Endothelial cell of umbilical vein (primary cell): Measurements from ENCODE around the gene MRC2. TPM values are rescaled to one million over a fixed set of nuclear protein-coding genes. Genes with fewer than 3 reads are reported as not detected.
"Not testable (repeated sequence)": the region's sequence is repeated elsewhere in the genome, so short reads cannot be mapped to it uniquely, and the experiment has no call there.

Experiments
- BruUV-seq: library from RNA; stranded (reverse); fragments of 400-500 nt; replicated peaks from 2 replicates; lab custom pipeline; 2021; lab: Mats Ljungman, UMichigan
- CTCF ChIA-PET: fragments of 300-600, 350-600 bp; sonication (Branson Sonifier 250); formaldehyde crosslinking; loops from one replicate; lab custom pipeline; 2021; ENCODE audit warnings: antibody characterized with exemption, inconsistent platforms; lab: Charles Lee
- POLR2A ChIA-PET: fragments of 300-600, 350-600 bp; sonication (Branson Sonifier 250); formaldehyde crosslinking; loops from one replicate; lab custom pipeline; 2021; ENCODE audit warnings: antibody characterized with exemption, inconsistent platforms; lab: Charles Lee
- DNase-seq: peaks from one replicate; pipeline ENCODE4 v3.0.0-alpha.2; 2011; ENCODE audit warnings: low read depth, low spot score
- FAIRE-seq: peaks from 2 replicates; lab custom pipeline; 2011; peaks lifted over from hg19 to GRCh38; lab: Jason Lieb, UNC
- H2AFZ ChIP-seq: 2 replicates; pipeline ENCODE4 v1.6.0; 2012; ENCODE audit warnings: low read depth, low read length, control low read depth, inconsistent platforms
- H3K27ac ChIP-seq: 2 replicates; pipeline ENCODE4 v1.5.1; 2011; ENCODE audit warnings: low read depth, mild to moderate bottlenecking, control low read depth, low read length, moderate library complexity; ENCODE audit not compliant: insufficient read depth
- H3K27me3 ChIP-seq, 2 experiments: 2 replicates each; pipeline versions ENCODE4 v1.6.0 to v1.6.1; 2011; ENCODE audit warnings: low read length in 2 of 2, mixed read lengths in 1 of 2; ENCODE audit not compliant: control insufficient read depth in 2 of 2, insufficient read depth in 2 of 2
- H3K36me3 ChIP-seq, 2 experiments: 2 replicates in 1 of 2; 3 replicates in 1 of 2; pipeline ENCODE4 v1.5.1; 2011; ENCODE audit warnings: low read length in 2 of 2, mild to moderate bottlenecking in 1 of 2, moderate library complexity in 1 of 2; ENCODE audit not compliant: control insufficient read depth in 2 of 2, insufficient read depth in 2 of 2; ENCODE audit errors: extremely low read depth in 1 of 2
- H3K4me1 ChIP-seq: 3 replicates; pipeline ENCODE4 v1.5.1; 2011; ENCODE audit warnings: mild to moderate bottlenecking, low read length; ENCODE audit not compliant: control insufficient read depth, insufficient read depth; ENCODE audit errors: extremely low read depth
- H3K4me2 ChIP-seq: 2 replicates; pipeline ENCODE4 v1.6.1; 2011; ENCODE audit warnings: low read length, control low read depth, mixed read lengths; ENCODE audit not compliant: insufficient read depth
- H3K4me3 ChIP-seq, 3 experiments: fragments of 200-600 bp in 1 of 3; sonication (generic), shearing (Covaris generic) in 1 of 3; replicated peaks in 1 of 3; 2 replicates each; pipeline ENCODE4 v1.5.1; 2011 to 2016; ENCODE audit warnings: control low read depth in 3 of 3, low read length in 3 of 3, mild to moderate bottlenecking in 2 of 3, inconsistent platforms in 1 of 3, low read depth in 1 of 3, moderate library complexity in 1 of 3; ENCODE audit not compliant: insufficient read depth in 1 of 3
- H3K79me2 ChIP-seq: 2 replicates; pipeline ENCODE4 v1.6.0; 2012; ENCODE audit warnings: low read length, inconsistent platforms; ENCODE audit not compliant: control insufficient read depth, insufficient read depth
- H3K9ac ChIP-seq: replicated peaks from 2 replicates; pipeline ENCODE3; 2011; ENCODE audit warnings: low read length, control low read depth; ENCODE audit not compliant: insufficient read depth; ENCODE audit errors: extremely low read depth
- H3K9me1 ChIP-seq: replicated peaks from 3 replicates; pipeline ENCODE4 v1.6.0; 2011; ENCODE audit warnings: mild to moderate bottlenecking, low read length; ENCODE audit not compliant: control insufficient read depth, insufficient read depth; ENCODE audit errors: extremely low read depth
- H3K9me3 ChIP-seq: replicated peaks from 2 replicates; pipeline ENCODE4 v1.5.1; 2012; ENCODE audit warnings: low read length, inconsistent platforms; ENCODE audit not compliant: control insufficient read depth, insufficient read depth
- H4K20me1 ChIP-seq: replicated peaks from 2 replicates; pipeline ENCODE3; 2011; ENCODE audit warnings: mild to moderate bottlenecking, low read length; ENCODE audit not compliant: control insufficient read depth, insufficient read depth; ENCODE audit errors: extremely low read depth
- CTCF ChIP-seq, 2 donors: IDR thresholded peaks; 1 replicate in 1 of 2; 2 replicates in 1 of 2; pipeline ENCODE4 v1.5.1; 2011; ENCODE audit warnings: low read length in 2 of 2, mild to moderate bottlenecking in 2 of 2, moderate library complexity in 2 of 2, control low read depth in 1 of 2, inconsistent platforms in 1 of 2, low read depth in 1 of 2; ENCODE audit not compliant: insufficient read depth in 1 of 2; ENCODE audit errors: extremely low read depth in 1 of 2
- EZH2 ChIP-seq: IDR thresholded peaks from 2 replicates; pipeline ENCODE4 v1.6.1; 2012; ENCODE audit warnings: borderline replicate concordance, low read depth, mild to moderate bottlenecking, moderate library complexity, low read length, inconsistent platforms; ENCODE audit not compliant: severe bottlenecking
- FOS ChIP-seq: IDR thresholded peaks from 2 replicates; pipeline ENCODE4 v1.6.1; 2011; ENCODE audit warnings: mild to moderate bottlenecking, low read length, moderate library complexity, borderline replicate concordance; ENCODE audit not compliant: insufficient read depth
- GATA2 ChIP-seq: IDR thresholded peaks from 2 replicates; pipeline ENCODE4 v1.7.0; 2011; ENCODE audit warnings: low read depth, mild to moderate bottlenecking, moderate library complexity, mixed read lengths, low read length; ENCODE audit not compliant: insufficient read length, insufficient read depth
- JUN ChIP-seq: IDR thresholded peaks from 2 replicates; pipeline ENCODE4 v1.6.1; 2011; ENCODE audit warnings: borderline replicate concordance, low read depth; ENCODE audit not compliant: insufficient read length, insufficient read depth
- MAX ChIP-seq: IDR thresholded peaks from 2 replicates; pipeline ENCODE4 v1.6.1; 2011; ENCODE audit not compliant: insufficient read depth, insufficient read length
- MYC ChIP-seq: IDR thresholded peaks from one replicate; pipeline ENCODE4 v1.6.1; 2011; ENCODE audit warnings: mild to moderate bottlenecking, low read depth, low read length
- POLR2A ChIP-seq: IDR thresholded peaks from 2 replicates; pipeline ENCODE4 v1.6.1; 2012; ENCODE audit warnings: low read depth, mild to moderate bottlenecking, control low read depth, low read length
- POLR2AphosphoS5 ChIP-seq: IDR thresholded peaks from 2 replicates; pipeline ENCODE4 v1.6.1; 2012; ENCODE audit warnings: low read depth, mild to moderate bottlenecking, control low read depth, low read length, moderate library complexity; ENCODE audit not compliant: insufficient read depth
- dilution Hi-C: fragments of 300-500 bp; cut with MboI; formaldehyde crosslinking; loops from one replicate; pipeline ENCODE4 v1.15.0; 2019; ENCODE audit warnings: low sequenced_read_pairs; ENCODE audit not compliant: extremely low pct_ligation_motif_present
- intact Hi-C: fragments of 100-400 bp; cut with micrococcal nuclease; formaldehyde crosslinking; loops from one replicate; pipeline ENCODE4 v1.10.0; 2022
- polyA plus RNA-seq, 4 experiments: library from polyadenylated mRNA; depleted of rRNA in 3 of 4; stranded (reverse) in 3 of 4; unstranded in 1 of 4; fragments of >200 nt; gene quantifications; 2 replicates each; pipeline versions ENCODE4 v1.2.1 to v1.2.3, GENCODE V29; 2011 to 2012; ENCODE audit warnings: missing spikeins in 1 of 4
- total RNA-seq: library from RNA; stranded (reverse); gene quantifications from 2 replicates; pipeline ENCODE4 v1.2.3, GENCODE V29; 2021

MRC2 gene
- total and polyA plus RNA-seq, 2 donors (not counting 3 experiments of a cell fraction or from before 2014, with no cell fraction given), result 30.6 to 52.7 TPM

- TF ChIP-seq GATA2, result no peak
- TF ChIP-seq FOS, result no peak
- no peak for TF ChIP-seq EZH2
- TF ChIP-seq MYC, result no peak
- no peak for TF ChIP-seq POLR2A
- TF ChIP-seq CTCF (IDR thresholded peaks at IDR 0.05; ENCODE audit: extremely low read depth in 1 of 2, insufficient read depth in 1 of 2, low read depth in 1 of 2, low read length in 2 of 2), result no peak
- TF ChIP-seq MAX, result no peak
- no peak for TF ChIP-seq JUN
- no peak for TF ChIP-seq POLR2AphosphoS5
- Histone ChIP-seq H3K27ac (peak overlapping the region; percentile 83), H3K4me2 (peak overlapping the region; percentile 49), H3K4me1 (peaks cover 18% of the 10 kb centered on the region), H3K79me2 (no peaks in the 10 kb centered on the region), H3K36me3 (no peaks in the 10 kb centered on the region), H2AFZ (peak overlapping the region; percentile 75), H3K9me3 (no peaks in the 10 kb centered on the region), H3K27me3 (no peaks in the 10 kb centered on the region), H3K9ac (no peak overlapping the region), H4K20me1 (no peaks in the 10 kb centered on the region), H3K9me1 (no peaks in the 10 kb centered on the region), H3K4me3 (no peak overlapping the region)
- ChIA-PET CTCF (interaction anchor here (0.5 to 5.5 kb wide), 9 partner anchors 9 to 737 kb away, joined by 3 to 26 read pairs (median 4); no protein-coding TSS in a partner anchor), POLR2A (no interaction called here)
- intact Hi-C loops, result loop anchor here (1.0 to 2.0 kb wide), 4 partner anchors 9 to 141 kb away; partner anchors contain the start of gene MRC2
- FAIRE-seq (peak; percentile 53), DNase-seq (no peak)
- BruUV-seq, result no TSS peak
- dilution Hi-C loops, result no loop called here
These were observed 66.3 kb downstream of the MRC2 start for GRCh38 chr17:62693616-62694409.

- H3K36me3 ChIP-seq, H4K20me1 ChIP-seq, H3K27me3 ChIP-seq, FAIRE-seq, H3K9me1 ChIP-seq, H3K9me3 ChIP-seq, dilution Hi-C loops, H3K79me2 ChIP-seq, BruUV-seq, POLR2A ChIA-PET, DNase-seq: not testable (repeated sequence)
- peak overlapping the region; percentile 75 for H2AFZ ChIP-seq
- H3K4me3 ChIP-seq, result peak overlapping the region in 2 of 3 experiments; percentile 7 to 8
- peaks cover 18% of the 10 kb centered on the region for H3K4me1 ChIP-seq
- intact Hi-C loops, result loop anchor here (2.0 kb wide), 1 partner anchor 68 kb away; the partner anchor contains the start of gene MRC2
- CTCF ChIA-PET, result interaction anchor here (1.5 to 5.5 kb wide), 4 partner anchors 22 to 273 kb away, joined by 3 to 26 read pairs (median 10); no protein-coding TSS in a partner anchor
- H3K27ac ChIP-seq, result peak overlapping the region; percentile 83
- peak overlapping the region; percentile 49 for H3K4me2 ChIP-seq
- H3K9ac ChIP-seq, result peak overlapping the region; percentile 27
These were observed 67.7 kb downstream of the MRC2 start for GRCh38 chr17:62695093-62695738.
